ENCODE data around the gene GRB10.

GRB10 gene

DNA sequence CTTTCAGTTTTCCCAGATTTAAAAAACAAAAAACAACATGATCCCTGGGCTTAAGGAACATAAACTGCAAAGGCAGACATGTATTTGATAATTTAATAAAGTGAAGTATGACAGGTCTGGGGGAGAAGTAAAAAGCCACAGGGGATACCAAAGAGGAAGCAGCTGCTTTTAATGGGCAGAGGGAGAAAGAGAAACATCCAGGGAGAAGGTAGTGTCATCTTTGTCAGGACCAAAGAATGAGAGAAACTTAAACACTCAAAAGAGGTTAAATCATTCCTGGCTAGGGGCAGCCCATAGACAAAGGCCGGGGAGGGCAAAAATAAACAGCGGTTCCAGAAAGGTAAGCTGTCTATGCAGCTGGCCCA is 94.5 kb downstream of the GRB10 start:
- DNase-seq (ENCODE audit: extremely low read depth, low read depth), result no peak
- TF ChIP-seq, protein P1, sequence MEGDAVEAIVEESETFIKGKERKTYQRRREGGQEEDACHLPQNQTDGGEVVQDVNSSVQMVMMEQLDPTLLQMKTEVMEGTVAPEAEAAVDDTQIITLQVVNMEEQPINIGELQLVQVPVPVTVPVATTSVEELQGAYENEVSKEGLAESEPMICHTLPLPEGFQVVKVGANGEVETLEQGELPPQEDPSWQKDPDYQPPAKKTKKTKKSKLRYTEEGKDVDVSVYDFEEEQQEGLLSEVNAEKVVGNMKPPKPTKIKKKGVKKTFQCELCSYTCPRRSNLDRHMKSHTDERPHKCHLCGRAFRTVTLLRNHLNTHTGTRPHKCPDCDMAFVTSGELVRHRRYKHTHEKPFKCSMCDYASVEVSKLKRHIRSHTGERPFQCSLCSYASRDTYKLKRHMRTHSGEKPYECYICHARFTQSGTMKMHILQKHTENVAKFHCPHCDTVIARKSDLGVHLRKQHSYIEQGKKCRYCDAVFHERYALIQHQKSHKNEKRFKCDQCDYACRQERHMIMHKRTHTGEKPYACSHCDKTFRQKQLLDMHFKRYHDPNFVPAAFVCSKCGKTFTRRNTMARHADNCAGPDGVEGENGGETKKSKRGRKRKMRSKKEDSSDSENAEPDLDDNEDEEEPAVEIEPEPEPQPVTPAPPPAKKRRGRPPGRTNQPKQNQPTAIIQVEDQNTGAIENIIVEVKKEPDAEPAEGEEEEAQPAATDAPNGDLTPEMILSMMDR (IDR thresholded peaks at IDR 0.05; ENCODE audit: low read depth, low read length), result no peak

DNA sequence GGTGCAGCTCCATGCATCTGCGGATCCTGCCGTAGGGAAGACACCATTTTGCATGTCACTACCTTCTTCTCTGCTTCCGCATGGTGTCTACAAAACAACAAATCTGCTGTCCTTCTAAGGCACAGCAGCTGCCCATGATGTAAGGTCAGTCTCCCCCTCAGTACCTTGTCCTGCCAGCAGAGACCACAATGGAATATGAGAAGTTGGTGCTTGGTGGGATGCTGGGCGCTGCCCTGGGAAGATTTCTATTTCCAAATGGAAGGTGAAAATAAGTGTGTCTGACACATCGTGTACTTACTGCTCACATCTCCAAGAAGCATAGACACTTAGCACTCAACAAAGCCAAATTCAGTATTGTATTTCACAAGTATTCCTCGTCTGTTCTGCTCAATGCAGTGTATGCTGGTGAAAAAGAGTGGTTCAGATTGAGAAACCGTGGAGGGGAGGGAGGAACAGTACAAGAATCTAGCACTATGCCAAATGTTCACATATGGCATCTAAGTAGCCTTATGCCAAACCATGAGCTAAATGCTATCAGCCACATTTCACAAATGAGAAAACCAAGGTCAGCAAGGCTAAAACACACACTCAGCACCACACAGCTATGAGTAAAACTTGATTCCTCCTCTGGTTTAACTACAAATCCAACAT is 95.0 kb downstream of the GRB10 start:
- peak; percentile 62 for DNase-seq (ENCODE audit: extremely low read depth, low read depth)
- TF ChIP-seq, protein P1 (IDR thresholded peaks at IDR 0.05; ENCODE audit: low read depth, low read length), result no peak

DNA sequence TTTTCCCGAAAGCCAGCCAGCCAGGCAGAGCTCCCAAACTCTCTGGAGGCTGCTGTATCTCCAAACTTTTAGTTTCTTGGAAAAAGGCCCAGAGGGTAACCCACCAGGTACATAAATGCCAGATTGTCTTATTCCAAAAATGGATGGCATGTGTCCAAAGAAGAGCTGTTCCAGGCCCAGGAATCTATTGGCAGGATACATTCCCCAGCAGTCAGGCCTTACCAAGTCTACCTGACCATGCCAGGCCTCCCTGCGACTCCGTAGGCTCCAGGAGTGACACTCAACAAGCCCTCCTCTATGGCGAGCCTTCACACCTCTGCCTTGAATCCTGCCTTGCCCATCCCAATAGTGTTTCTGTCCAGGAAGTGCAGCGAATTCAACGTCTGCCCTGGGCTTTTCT is 95.6 kb downstream of the GRB10 start:
- TF ChIP-seq, protein P1 (IDR thresholded peaks at IDR 0.05; ENCODE audit: low read depth, low read length), result no peak
- no peak for DNase-seq (ENCODE audit: extremely low read depth, low read depth)

DNA sequence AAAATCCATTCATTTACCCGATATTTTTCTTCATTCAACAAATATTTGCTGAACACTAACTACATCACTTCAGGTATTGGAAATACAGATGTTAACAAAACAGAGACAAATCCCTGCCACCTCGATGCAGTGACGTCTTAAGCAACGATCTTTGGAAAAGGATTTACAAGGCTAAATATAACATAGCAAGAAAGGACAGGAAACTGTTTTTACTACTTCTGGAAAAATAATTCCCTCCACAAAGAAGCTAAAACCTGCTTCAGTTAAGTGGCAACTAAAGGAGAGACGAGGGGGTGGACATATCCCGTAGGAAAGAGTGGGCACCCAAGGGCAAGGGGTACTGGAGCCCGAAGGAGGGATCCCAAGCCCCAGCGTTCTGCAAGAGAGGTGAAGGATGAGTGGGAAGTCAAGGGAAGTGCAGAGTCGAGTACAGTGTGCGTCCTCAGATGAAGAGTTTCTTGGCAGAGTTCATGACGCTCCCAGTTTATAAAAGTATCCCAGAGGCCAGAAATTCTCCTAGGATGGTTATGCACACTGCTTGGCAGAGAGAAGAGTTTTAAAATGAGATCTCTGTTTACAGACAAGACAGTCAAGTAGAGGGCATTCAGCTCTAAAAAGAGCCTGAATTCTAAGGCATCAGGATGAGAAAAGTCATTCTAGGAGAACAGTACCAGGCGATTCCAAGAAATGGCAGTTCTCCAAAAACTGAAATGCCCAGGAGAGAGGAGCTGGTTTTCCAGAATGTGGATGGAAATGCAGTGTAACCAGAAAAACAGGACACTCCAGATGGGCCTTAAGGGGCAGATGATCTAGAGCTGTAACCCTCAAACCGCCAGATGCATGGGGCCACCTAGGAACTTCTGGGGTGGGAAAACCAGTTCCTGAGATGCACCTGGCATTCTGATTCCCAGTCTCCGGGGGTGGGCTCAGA is 97.3 kb downstream of the GRB10 start:
- DNase-seq (ENCODE audit: extremely low read depth, low read depth), result no peak
- TF ChIP-seq, protein P1 (IDR thresholded peaks at IDR 0.05; ENCODE audit: low read depth, low read length), result no peak

DNA sequence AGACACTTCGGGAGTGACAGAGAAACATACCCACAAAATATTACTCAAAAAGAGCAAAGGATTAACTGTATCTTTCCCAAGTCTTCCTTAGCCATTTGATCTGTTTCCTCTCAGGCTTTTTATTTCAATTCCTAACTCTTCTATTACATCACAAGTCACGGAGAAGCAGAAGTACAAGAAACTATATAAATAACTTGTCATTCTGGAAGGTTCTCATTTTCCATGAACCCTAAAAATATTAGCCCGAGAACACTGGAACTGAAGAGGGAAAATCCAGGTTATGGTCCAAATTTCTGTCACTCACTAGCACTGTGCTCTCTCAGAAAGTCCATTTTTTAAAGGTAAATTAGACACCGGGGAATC is 98.0 kb downstream of the GRB10 start:
- TF ChIP-seq, protein P1 (IDR thresholded peaks at IDR 0.05; ENCODE audit: low read depth, low read length), result no peak
- DNase-seq (ENCODE audit: extremely low read depth, low read depth), result no peak

DNA sequence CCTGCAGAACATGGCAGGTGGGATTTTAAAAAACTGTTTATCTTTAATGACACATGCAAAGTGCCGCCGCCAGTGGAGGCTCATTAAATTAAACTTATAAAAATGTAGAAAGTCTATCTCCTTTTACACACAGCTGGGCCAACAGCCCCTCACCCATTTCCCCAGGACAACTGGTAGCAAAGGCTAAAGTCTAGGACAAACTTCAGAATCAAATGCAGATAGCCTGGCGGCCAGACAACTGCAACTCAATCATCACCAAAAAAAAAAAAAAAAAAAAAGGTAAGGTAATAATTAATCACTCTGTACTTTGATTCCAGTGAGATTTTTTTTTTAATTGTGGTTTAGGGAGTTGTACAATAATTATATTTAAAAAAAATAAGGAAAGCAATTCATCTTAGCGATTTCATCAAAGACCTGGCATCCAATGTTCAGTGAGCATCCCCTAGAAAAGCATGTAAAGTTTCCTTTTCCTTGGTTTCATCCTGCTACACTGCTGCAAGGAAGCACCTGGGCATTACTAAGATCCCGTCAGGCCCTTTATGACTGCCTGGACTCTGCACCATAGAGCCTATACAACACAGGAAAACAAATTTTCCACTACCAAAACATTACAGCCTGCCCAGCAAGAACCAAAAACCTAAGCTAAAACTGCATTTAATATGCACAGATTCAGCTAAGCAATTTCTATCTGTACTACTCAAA is 98.5 kb downstream of the GRB10 start:
- TF ChIP-seq, protein P1 (IDR thresholded peaks at IDR 0.05; ENCODE audit: low read depth, low read length), result no peak
- DNase-seq (ENCODE audit: extremely low read depth, low read depth), result no peak

DNA sequence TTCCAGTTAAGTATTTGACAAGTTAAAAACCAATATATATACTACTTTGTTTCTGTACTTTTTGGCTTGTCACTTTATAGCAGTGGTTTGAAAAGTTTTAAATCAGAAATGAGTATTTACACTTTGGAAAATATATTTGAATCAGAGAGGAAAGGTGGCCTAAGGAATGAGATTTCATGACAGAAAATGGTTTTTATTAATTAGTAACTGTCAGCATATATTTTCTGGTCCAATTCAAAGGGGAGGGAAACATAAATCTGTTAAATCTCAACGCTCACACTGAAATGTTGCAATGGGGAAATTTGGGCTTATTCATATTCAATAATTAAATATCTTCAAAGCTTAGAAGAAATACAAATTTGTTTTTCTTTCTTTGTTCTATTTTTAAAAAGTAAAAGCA is 100.1 kb downstream of the GRB10 start:
- no peak for DNase-seq (ENCODE audit: extremely low read depth, low read depth)
- TF ChIP-seq, protein P1 (IDR thresholded peaks at IDR 0.05; ENCODE audit: low read depth, low read length), result no peak

All from AG09319 (cell line).